Measurements from ENCODE around the gene CATSPERB. TPM values are rescaled to one million over a fixed set of nuclear protein-coding genes. Genes with fewer than 3 reads are reported as not detected.

The CATSPERB gene
- polyA plus RNA-seq, 4 donors: 0.89 to 0.92 (median 0.92) TPM; not detected in 1

DNA sequence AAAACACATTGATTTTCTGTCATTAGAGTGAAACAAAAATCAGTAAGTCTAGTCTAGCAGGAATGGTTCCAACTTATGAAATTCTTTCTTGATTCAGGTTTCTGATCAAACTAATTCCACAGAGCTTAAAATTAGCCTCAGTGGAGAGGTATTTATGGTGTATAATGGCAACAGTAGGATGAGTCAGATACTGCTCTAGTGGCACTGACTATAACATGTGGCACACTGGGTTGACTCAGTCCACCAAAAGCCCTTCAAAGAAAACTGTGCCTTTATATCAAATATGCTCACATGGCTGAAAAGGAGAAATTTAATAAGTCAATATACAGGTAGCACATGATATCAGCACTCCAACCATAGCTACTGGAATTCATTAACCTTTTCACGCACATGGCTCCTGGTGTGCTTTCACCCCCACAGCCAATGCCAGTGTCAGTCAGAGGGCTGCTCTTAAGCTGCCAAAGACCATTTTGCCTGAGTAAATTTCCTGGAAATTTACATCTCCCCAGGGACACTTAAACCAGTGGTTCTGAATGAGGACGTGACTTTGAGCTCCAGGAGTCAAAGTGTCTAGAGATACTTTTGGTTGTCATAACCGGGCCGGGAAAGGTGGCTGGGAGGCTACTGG is 21.7 kb upstream of the CATSPERB start:
- WGBS, 3 donors: 74 to 94% (median 93%) methylated on average over 4 of the region's 4 CpGs
- FAIRE-seq (no peak), DNase-seq (no peak)

DNA sequence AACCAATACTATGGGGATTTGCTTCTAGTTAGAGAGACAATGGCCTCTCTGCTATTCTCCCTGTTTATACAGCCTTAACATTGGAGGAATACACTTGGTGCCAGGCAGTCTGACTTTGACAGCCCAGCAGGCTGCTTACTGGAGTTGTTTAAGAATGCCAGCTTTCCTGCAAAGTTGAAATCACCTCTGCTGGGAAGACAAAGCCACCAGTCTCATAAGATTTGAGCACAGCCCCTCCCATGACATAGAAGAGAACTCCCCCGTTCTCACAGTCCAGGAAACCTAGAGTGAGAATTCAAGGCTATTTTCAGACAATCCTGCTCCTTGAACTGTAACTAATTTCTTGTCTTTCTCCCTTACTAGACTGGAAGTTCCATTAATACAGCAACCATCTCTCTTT is 21.1 kb upstream of the CATSPERB start:
- peaks cover 3 to 33% (median 9%) of the 10 kb centered on the region in 3 donors for H3K4me1 ChIP-seq (ENCODE audit: control insufficient read depth in 3 of 3, insufficient read depth in 2 of 3, low read depth in 1 of 3, low read length in 2 of 3)
- DNase-seq (no peak), FAIRE-seq (no peak)
- H3K9me3 ChIP-seq (ENCODE audit: control insufficient read depth in 2 of 2, insufficient read depth in 1 of 2, low read depth in 1 of 2, low read length in 1 of 2): no peaks in the 10 kb centered on the region
- no peak overlapping the region for H3K4me3 ChIP-seq (ENCODE audit: low read depth in 1 of 3, low read length in 3 of 3)
- H3K36me3 ChIP-seq (ENCODE audit: control insufficient read depth in 3 of 3, insufficient read depth in 2 of 3, low read depth in 1 of 3, low read length in 3 of 3): no peaks in the 10 kb centered on the region
- 69 to 88% (median 72%) methylated on average over 1 of the region's 1 CpG for WGBS, 3 donors
- H3K27me3 ChIP-seq (ENCODE audit: control insufficient read depth in 3 of 3, insufficient read depth in 3 of 3, low read length in 3 of 3): no peaks in the 10 kb centered on the region
- no peak overlapping the region for H3K27ac ChIP-seq (ENCODE audit: low read depth in 1 of 3, low read length in 2 of 3)

More for the DNA sequence above, 21.7 kb upstream of the CATSPERB start:
- Histone ChIP-seq H3K36me3 (ENCODE audit: control insufficient read depth in 3 of 3, insufficient read depth in 2 of 3, low read depth in 1 of 3, low read length in 3 of 3) (no peaks in the 10 kb centered on the region), H3K4me3 (ENCODE audit: low read depth in 1 of 3, low read length in 3 of 3) (no peak overlapping the region), H3K27ac (ENCODE audit: low read depth in 1 of 3, low read length in 2 of 3) (no peak overlapping the region), H3K4me1 (ENCODE audit: control insufficient read depth in 3 of 3, insufficient read depth in 2 of 3, low read depth in 1 of 3, low read length in 2 of 3) (peaks cover 3 to 33% (median 9%) of the 10 kb centered on the region in 3 donors), H3K9me3 (ENCODE audit: control insufficient read depth in 2 of 2, insufficient read depth in 1 of 2, low read depth in 1 of 2, low read length in 1 of 2) (no peaks in the 10 kb centered on the region), H3K27me3 (ENCODE audit: control insufficient read depth in 3 of 3, insufficient read depth in 3 of 3, low read length in 3 of 3) (no peaks in the 10 kb centered on the region)

GRCh38 chr14:91751719-91752118 is 19.8 kb upstream of the CATSPERB start:
- H3K27me3 ChIP-seq (ENCODE audit: control insufficient read depth in 3 of 3, insufficient read depth in 3 of 3, low read length in 3 of 3): no peaks in the 10 kb centered on the region
- DNase-seq (no peak), FAIRE-seq (no peak)
- H3K9me3 ChIP-seq (ENCODE audit: control insufficient read depth in 2 of 2, insufficient read depth in 1 of 2, low read depth in 1 of 2, low read length in 1 of 2): no peaks in the 10 kb centered on the region
- no peaks in the 10 kb centered on the region for H3K36me3 ChIP-seq (ENCODE audit: control insufficient read depth in 3 of 3, insufficient read depth in 2 of 3, low read depth in 1 of 3, low read length in 3 of 3)
- no peak overlapping the region for H3K27ac ChIP-seq (ENCODE audit: low read depth in 1 of 3, low read length in 2 of 3)
- no peak overlapping the region for H3K4me3 ChIP-seq (ENCODE audit: low read depth in 1 of 3, low read length in 3 of 3)
- WGBS, 3 donors: 82 to 88% (median 85%) methylated on average over 2 of the region's 2 CpGs
- peaks cover 3 to 27% (median 9%) of the 10 kb centered on the region in 3 donors for H3K4me1 ChIP-seq (ENCODE audit: control insufficient read depth in 3 of 3, insufficient read depth in 2 of 3, low read depth in 1 of 3, low read length in 2 of 3)

DNA sequence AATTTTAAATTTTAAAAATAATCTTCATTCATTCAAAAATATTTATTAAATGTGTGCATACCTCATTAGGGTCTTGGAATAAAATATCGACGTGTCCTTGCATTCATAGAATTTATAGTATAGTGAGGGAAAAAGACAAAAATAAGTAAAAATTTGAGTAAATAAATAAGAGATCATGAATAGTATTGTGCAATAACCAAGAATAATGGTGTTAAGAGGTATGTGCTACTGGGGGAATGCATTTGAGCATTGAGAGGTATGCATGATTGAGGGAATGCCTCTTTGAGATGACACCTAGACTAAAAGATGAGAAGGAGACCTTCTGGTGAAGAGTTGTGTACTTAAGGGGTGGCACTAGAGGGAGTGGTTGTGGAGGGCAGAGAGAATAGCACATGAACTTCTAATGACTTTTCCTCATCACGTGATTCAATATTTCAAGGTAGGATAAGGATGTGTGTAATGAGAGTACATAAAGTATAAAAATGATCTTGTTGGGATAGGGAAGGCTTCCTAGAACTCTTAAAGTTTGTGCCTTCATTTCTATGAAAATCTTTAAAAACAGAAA is 18.8 kb upstream of the CATSPERB start:
- peak; percentile 48 to 56 for DNase-seq
- 76 to 94% (median 87%) methylated on average over 3 of the region's 3 CpGs for WGBS, 3 donors
- H3K4me3 ChIP-seq (ENCODE audit: low read depth in 1 of 3, low read length in 3 of 3): no peak overlapping the region
- H3K27ac ChIP-seq (ENCODE audit: low read depth in 1 of 3, low read length in 2 of 3): no peak overlapping the region
- H3K9me3 ChIP-seq (ENCODE audit: control insufficient read depth in 2 of 2, insufficient read depth in 1 of 2, low read depth in 1 of 2, low read length in 1 of 2): no peaks in the 10 kb centered on the region
- FAIRE-seq: no peak
- peaks cover 0 to 27% (median 5%) of the 10 kb centered on the region in 3 donors for H3K4me1 ChIP-seq (ENCODE audit: control insufficient read depth in 3 of 3, insufficient read depth in 2 of 3, low read depth in 1 of 3, low read length in 2 of 3)
- H3K27me3 ChIP-seq (ENCODE audit: control insufficient read depth in 3 of 3, insufficient read depth in 3 of 3, low read length in 3 of 3): no peaks in the 10 kb centered on the region
- H3K36me3 ChIP-seq (ENCODE audit: control insufficient read depth in 3 of 3, insufficient read depth in 2 of 3, low read depth in 1 of 3, low read length in 3 of 3): no peaks in the 10 kb centered on the region

GRCh38 chr14:91749868-91750267 is 18.0 kb upstream of the CATSPERB start:
- Histone ChIP-seq H3K9me3 (ENCODE audit: control insufficient read depth in 2 of 2, insufficient read depth in 1 of 2, low read depth in 1 of 2, low read length in 1 of 2) (no peaks in the 10 kb centered on the region), H3K27ac (ENCODE audit: low read depth in 1 of 3, low read length in 2 of 3) (no peak overlapping the region), H3K4me1 (ENCODE audit: control insufficient read depth in 3 of 3, insufficient read depth in 2 of 3, low read depth in 1 of 3, low read length in 2 of 3) (peaks cover 0 to 23% (median 5%) of the 10 kb centered on the region in 3 donors), H3K36me3 (ENCODE audit: control insufficient read depth in 3 of 3, insufficient read depth in 2 of 3, low read depth in 1 of 3, low read length in 3 of 3) (no peaks in the 10 kb centered on the region), H3K27me3 (ENCODE audit: control insufficient read depth in 3 of 3, insufficient read depth in 3 of 3, low read length in 3 of 3) (no peaks in the 10 kb centered on the region), H3K4me3 (ENCODE audit: low read depth in 1 of 3, low read length in 3 of 3) (no peak overlapping the region)
- FAIRE-seq (no peak), DNase-seq (no peak)
- 59 to 71% (median 60%) methylated on average over 2 of the region's 2 CpGs for WGBS, 3 donors

DNA sequence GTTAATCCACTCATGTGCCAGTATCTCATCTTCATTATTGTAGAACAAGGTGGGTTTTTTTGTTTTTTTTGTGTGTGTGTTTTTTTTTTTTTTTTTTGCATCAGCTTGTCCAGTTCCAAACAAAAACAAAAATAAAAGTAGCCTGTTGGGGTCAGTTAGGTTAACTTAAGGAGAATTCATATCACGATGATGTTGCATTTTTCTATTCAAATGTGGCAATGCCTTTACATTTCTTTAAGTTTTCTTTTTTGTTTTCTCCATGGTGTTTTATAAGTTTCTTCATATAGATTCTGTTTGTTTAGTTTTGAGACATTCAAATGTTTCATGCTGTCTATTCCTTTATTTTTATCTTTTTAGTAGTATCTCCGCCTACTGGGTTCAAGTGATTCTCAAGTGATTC is 16.2 kb upstream of the CATSPERB start:
- FAIRE-seq: no peak
- H3K9me3 ChIP-seq (ENCODE audit: control insufficient read depth in 2 of 2, insufficient read depth in 1 of 2, low read depth in 1 of 2, low read length in 1 of 2): no peaks in the 10 kb centered on the region

DNA sequence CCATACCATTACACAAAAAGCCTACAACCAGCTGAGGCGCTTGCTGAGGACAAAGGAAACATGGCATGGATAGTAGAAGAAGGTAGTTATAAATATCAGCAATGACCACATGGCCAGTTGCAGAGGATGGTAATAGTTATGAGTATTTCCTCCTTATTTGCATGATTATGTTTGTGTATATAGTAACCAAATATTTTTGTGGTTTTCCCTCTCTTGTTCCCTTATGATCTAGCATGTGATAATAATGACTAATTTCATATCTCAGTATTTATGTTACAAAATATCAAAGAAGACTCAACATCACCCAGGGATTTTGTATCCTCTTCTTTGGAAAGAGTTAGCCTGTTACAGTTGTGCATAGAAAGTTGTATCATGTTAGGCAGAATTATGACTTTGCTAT is 13.5 kb upstream of the CATSPERB start:
- H3K4me1 ChIP-seq (ENCODE audit: control insufficient read depth in 3 of 3, insufficient read depth in 2 of 3, low read depth in 1 of 3, low read length in 2 of 3): peaks cover 0 to 2% (median 0%) of the 10 kb centered on the region in 3 donors
- no peaks in the 10 kb centered on the region for H3K27me3 ChIP-seq (ENCODE audit: control insufficient read depth in 3 of 3, insufficient read depth in 3 of 3, low read length in 3 of 3)
- H3K4me3 ChIP-seq (ENCODE audit: low read depth in 1 of 3, low read length in 3 of 3): no peak overlapping the region
- H3K27ac ChIP-seq (ENCODE audit: low read depth in 1 of 3, low read length in 2 of 3): no peak overlapping the region
- WGBS, 3 donors: 91 to 100% (median 94%) methylated on average over 1 of the region's 1 CpG
- no peaks in the 10 kb centered on the region for H3K36me3 ChIP-seq (ENCODE audit: control insufficient read depth in 3 of 3, insufficient read depth in 2 of 3, low read depth in 1 of 3, low read length in 3 of 3)
- no peak for DNase-seq
- H3K9me3 ChIP-seq (ENCODE audit: control insufficient read depth in 2 of 2, insufficient read depth in 1 of 2, low read depth in 1 of 2, low read length in 1 of 2): no peaks in the 10 kb centered on the region
- no peak for FAIRE-seq

More for the DNA sequence above, 16.2 kb upstream of the CATSPERB start:
- Histone ChIP-seq H3K4me1 (ENCODE audit: control insufficient read depth in 3 of 3, insufficient read depth in 2 of 3, low read depth in 1 of 3, low read length in 2 of 3) (peaks cover 0 to 8% (median under 1%) of the 10 kb centered on the region in 3 donors), H3K4me3 (ENCODE audit: low read depth in 1 of 3, low read length in 3 of 3) (no peak overlapping the region), H3K27me3 (ENCODE audit: control insufficient read depth in 3 of 3, insufficient read depth in 3 of 3, low read length in 3 of 3) (no peaks in the 10 kb centered on the region), H3K36me3 (ENCODE audit: control insufficient read depth in 3 of 3, insufficient read depth in 2 of 3, low read depth in 1 of 3, low read length in 3 of 3) (no peaks in the 10 kb centered on the region), H3K27ac (ENCODE audit: low read depth in 1 of 3, low read length in 2 of 3) (no peak overlapping the region)
- WGBS, 3 donors: 96 to 100% (median 98%) methylated on average over 2 of the region's 2 CpGs
- DNase-seq: no peak

DNA sequence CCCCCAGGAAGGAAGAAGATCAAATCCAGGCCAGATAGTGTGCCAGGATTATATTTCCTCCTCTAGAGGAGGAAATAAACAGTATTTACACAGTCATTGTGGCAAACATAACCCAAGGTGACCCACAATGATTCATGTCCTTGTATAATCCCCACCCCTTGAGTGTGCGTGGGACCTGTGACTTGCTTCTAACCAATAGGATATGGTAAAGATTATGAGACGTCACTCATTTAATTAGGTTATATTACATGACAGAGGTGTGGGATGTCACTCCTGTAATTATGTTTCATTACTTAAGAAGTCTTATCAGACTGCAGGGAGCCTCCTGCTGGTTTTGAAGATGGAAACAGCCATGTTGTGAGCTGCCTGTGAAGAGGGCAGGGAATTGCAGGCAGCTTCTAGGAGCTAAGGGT is 12.2 kb upstream of the CATSPERB start:
- WGBS, 3 donors: 16 to 65% (median 38%) methylated on average over 2 of the region's 2 CpGs
- FAIRE-seq: no peak
- Histone ChIP-seq H3K27me3 (ENCODE audit: control insufficient read depth in 3 of 3, insufficient read depth in 3 of 3, low read length in 3 of 3) (no peaks in the 10 kb centered on the region), H3K36me3 (ENCODE audit: control insufficient read depth in 3 of 3, insufficient read depth in 2 of 3, low read depth in 1 of 3, low read length in 3 of 3) (no peaks in the 10 kb centered on the region), H3K9me3 (ENCODE audit: control insufficient read depth in 2 of 2, insufficient read depth in 1 of 2, low read depth in 1 of 2, low read length in 1 of 2) (no peaks in the 10 kb centered on the region), H3K4me3 (ENCODE audit: low read depth in 1 of 3, low read length in 3 of 3) (no peak overlapping the region), H3K27ac (ENCODE audit: low read depth in 1 of 3, low read length in 2 of 3) (peak overlapping the region in 2 of 3 donors; percentile 47 to 60), H3K4me1 (ENCODE audit: control insufficient read depth in 3 of 3, insufficient read depth in 2 of 3, low read depth in 1 of 3, low read length in 2 of 3) (peaks cover 0 to 2% (median 0%) of the 10 kb centered on the region in 3 donors)
- peak; percentile 67 to 83 for DNase-seq

Measured in small intestine (tissue), 7 donors.